Neural progenitor cell (in vitro differentiated cells): Measurements from ENCODE around the gene MTHFR.

Source experiments
- EZH2 ChIP-seq: fragments of 200-600 bp; sonication (generic); IDR thresholded peaks from 2 replicates; pipeline ENCODE4 v1.6.1; 2017; ENCODE audit warnings: antibody characterized with exemption, mild to moderate bottlenecking, moderate library complexity
- TF ChIP-seq, protein P1 (sequence below): fragments of 200-600 bp; sonication (generic); IDR thresholded peaks from 2 replicates; pipeline ENCODE4 v1.5.1; 2017; ENCODE audit warnings: antibody characterized with exemption, mild to moderate bottlenecking

DNA sequence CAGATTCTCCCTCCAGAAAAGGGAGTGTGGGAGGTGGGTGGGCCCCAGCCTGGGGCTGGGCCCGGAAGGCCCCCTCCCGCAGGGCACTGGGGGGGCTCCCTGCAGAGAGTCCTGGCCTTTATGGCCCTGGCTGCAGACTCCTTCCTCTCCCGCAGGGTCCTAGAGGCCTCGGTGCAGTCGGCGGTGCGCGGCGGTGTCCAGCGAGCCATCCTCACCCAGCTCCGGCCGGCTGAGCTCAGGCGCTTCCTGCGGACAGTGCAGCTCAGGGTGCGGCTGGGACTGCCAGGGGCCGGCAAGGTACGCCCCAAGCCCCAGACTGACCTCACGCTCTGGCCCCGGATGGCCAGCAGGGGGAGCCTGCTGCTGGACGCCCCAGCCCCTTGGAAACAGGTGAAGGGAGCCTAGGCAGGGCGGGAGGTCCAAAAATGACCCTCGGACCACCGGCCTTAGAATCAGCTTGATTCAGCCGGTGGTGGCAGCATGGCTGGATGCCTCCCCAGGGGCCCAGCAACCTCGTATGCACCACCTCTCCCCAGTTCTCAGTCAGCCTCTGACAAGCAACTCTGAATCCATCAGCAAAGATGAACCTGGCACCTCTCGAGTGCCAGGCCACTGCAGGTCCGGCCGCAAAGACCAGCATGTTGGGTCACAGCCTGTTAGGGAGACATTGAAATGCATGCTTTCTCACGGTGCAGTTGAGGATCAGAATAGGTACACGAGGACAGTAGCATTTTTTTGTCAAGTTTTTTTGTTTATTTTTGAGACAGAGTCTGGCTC lies 20.6 kb downstream of the MTHFR start:
- no peak for TF ChIP-seq EZH2
- TF ChIP-seq, protein P1, sequence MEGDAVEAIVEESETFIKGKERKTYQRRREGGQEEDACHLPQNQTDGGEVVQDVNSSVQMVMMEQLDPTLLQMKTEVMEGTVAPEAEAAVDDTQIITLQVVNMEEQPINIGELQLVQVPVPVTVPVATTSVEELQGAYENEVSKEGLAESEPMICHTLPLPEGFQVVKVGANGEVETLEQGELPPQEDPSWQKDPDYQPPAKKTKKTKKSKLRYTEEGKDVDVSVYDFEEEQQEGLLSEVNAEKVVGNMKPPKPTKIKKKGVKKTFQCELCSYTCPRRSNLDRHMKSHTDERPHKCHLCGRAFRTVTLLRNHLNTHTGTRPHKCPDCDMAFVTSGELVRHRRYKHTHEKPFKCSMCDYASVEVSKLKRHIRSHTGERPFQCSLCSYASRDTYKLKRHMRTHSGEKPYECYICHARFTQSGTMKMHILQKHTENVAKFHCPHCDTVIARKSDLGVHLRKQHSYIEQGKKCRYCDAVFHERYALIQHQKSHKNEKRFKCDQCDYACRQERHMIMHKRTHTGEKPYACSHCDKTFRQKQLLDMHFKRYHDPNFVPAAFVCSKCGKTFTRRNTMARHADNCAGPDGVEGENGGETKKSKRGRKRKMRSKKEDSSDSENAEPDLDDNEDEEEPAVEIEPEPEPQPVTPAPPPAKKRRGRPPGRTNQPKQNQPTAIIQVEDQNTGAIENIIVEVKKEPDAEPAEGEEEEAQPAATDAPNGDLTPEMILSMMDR, result peak; percentile 88
